GM19397 (cell line): ENCODE measurements around the gene CDK6.
A peak's percentile ranks its signal among the peaks of the same experiment; 100 is the strongest.

ENCODE experiments used
- ATAC-seq: cut with Tn5 transposase; IDR thresholded peaks from one replicate; pipeline ENCODE4 v1.9.1; 2021; ENCODE audit warnings: mild to moderate bottlenecking, moderate library complexity; ENCODE audit not compliant: unreplicated experiment

The CDK6 gene

DNA sequence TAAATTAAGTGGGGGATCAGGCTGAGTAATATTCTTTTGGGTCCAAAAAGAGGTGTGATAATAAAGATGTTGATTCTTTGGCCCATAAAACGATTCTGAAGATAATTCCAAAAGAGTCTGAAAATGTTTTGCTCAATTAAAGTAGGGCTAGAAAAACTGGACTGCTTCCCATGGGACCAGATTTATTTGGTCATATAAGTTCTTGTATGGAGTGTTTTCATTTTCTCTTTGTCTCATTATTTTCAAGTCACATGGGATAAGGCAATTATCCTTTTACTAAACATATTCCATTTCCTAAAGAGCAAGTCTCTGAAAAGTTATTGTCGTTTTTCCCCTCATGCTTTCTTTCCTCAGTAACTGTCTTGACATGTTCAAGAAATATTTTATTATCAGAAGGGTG lies 41.5 kb downstream of the CDK6 start:
- ATAC-seq = no peak

GRCh38 chr7:92794391-92794790 lies 42.0 kb downstream of the CDK6 start:
- ATAC-seq = no peak

GRCh38 chr7:92793656-92794205 lies 42.6 kb downstream of the CDK6 start:
- ATAC-seq = no peak

GRCh38 chr7:92790992-92791391 lies 45.4 kb downstream of the CDK6 start:
- no peak for ATAC-seq

DNA sequence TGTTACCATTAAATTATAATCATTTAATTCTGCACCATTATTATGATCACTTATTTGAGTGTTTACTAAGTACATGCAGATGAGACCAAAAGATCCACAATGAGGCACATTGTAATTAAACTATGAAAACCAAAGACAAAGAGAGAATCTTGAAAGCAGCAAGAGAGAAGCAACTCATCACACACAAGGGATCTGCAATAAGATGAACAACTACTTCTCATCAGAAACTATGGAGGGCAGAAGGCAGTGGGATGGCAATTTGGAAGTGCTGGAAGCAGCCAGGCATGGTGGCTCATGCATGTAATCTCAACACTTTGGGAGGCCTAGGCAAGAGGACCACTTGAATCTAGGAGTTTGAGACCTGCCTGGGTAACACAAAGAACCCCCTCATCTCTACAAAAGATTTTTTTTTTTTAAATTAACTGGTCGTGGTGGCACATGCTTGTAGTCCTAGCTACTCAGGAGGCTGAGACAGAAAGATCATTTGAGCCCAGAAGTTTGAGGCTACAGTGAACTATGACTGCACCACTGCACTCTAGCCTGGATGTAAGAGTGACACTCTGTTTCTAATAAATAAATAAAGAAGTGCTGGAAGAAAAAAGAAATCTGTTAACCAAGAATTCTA lies 47.7 kb downstream of the CDK6 start:
- ATAC-seq = no peak

- ATAC-seq = no peak
These were observed 50.5 kb downstream of the CDK6 start for GRCh38 chr7:92785923-92786322.

DNA sequence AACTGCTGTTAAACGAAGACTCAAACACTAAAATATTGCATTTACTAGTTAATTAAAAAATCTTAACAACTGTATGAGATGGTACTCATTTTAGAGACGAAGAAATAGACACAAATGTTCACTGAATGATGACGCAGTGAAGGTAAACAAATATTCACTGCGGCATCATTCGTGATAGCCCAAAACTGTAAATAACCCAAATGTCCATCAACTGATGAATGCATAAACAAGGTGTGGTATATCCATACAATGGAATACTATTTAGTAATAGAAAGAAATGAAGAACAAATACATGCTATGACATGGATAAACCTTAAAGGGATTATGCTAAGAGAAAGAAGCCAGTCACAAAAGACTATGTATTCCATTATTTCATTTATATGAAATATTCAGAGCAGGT lies 51.4 kb downstream of the CDK6 start:
- no peak for ATAC-seq

GRCh38 chr7:92783260-92784201 lies 52.8 kb downstream of the CDK6 start:
- ATAC-seq = no peak

DNA sequence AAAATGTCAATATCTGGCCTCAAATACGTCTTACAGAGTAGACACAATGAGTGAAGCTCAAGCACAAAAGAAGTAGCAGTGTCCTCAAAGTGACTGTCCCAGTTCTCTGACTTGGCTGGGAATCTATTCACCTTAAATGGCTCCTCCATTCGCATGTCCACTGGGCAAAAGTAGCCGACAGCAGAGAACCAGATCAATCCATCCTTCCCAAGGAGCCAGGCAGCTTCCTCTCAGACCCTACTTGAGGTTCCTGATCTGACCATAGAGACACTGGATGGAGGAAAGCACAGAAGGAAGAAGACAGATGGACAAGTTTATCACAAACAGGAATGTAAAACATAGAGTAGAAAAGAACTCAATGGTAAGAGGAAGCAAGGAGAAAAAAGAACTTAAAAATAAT lies 53.5 kb downstream of the CDK6 start:
- no peak for ATAC-seq

DNA sequence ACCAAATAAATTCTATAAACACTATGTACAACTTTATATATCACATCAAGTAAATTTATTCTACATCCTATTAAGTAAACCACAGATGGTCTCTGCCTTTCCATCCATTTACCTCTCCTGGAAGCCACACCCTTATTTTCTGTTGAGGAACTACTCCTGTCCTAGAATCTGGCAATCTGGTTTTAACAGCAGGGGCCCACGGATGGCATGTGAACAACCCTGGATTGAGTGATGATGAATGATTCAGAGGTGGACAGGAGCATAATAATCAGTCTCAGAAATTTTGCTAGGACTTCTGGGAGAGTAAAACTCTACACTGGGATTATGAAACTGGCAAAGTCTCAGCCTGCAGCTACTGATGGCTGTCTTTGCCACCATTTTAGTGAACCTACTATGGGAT lies 54.1 kb downstream of the CDK6 start:
- ATAC-seq = no peak

- no peak for ATAC-seq
These were observed 55.2 kb downstream of the CDK6 start for GRCh38 chr7:92781117-92781720.

DNA sequence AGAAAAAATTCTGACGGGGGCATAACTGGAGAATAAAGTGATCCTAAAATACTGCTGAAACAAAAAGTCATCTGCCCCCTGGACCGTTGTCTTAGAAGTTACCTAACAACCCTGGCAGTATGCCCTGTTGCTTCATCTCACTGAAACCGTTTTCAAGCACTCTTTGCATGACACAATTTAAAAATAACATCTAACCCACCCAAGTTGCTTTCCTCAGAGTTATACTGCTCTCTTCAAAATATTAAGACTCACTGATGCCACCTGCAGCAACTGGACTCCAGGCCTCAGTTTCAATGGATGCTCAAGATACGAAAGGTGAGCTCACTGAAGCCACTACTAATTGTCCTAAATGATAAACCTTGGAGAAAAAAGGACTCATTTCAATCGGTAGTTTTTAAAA lies 57.4 kb downstream of the CDK6 start:
- peak; percentile 70 for ATAC-seq

DNA sequence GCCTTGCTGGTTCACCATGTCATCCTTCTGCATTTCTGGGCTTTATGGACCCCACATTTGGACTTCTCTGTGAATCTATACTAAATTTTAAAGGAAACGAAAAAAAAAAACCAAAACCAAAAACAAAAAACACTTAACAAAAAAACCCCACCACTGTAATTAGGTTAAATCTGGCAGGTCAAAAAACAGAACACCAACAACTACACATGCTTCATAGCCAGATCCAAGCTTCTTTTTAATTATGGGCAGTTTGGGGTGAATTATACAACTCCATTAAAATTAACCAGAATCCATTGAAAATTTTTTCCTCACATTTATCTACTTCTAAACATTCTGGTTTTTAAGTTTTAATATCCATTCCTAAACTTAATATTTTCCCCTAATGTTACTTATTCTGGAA lies 58.4 kb downstream of the CDK6 start:
- no peak for ATAC-seq

DNA sequence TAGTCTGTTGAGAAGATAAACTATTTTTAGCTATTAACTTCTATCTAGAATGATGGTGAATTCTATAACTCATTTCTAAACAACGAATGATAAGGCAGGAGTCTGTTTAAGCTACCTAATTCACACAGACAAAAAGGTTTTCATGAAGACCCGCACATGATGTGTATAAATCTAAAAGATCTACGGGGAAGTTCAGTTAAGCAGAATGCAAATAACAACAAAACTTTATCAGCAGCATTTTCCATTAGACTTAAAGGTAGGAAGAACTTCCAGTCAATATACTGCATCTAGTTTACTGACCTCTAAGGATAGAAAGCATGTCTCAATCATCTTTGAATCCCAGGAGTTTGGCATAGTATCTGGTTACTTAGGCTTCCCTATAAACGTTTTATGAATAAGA lies 62.6 kb downstream of the CDK6 start:
- no peak for ATAC-seq

DNA sequence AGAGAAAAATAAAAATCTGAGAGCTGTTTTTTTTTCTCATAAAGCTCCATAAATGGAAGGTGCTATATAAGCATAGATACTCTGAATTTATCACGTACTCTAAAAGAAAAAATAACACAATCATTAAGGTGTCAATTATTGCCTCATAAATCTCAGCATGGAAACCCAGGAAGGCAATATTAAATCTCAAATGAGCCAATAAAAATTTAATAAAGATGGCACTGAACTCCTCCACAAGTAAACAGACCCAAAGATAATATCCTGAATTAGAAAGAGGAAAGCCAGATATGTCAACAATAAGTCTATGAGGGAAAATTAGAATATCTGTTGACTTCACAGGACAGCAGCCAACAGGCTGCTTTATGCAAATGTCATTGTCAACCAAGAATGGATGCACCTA lies 66.5 kb downstream of the CDK6 start:
- ATAC-seq = no peak

- no peak for ATAC-seq
These were observed 67.0 kb downstream of the CDK6 start for GRCh38 chr7:92769394-92769699.

DNA sequence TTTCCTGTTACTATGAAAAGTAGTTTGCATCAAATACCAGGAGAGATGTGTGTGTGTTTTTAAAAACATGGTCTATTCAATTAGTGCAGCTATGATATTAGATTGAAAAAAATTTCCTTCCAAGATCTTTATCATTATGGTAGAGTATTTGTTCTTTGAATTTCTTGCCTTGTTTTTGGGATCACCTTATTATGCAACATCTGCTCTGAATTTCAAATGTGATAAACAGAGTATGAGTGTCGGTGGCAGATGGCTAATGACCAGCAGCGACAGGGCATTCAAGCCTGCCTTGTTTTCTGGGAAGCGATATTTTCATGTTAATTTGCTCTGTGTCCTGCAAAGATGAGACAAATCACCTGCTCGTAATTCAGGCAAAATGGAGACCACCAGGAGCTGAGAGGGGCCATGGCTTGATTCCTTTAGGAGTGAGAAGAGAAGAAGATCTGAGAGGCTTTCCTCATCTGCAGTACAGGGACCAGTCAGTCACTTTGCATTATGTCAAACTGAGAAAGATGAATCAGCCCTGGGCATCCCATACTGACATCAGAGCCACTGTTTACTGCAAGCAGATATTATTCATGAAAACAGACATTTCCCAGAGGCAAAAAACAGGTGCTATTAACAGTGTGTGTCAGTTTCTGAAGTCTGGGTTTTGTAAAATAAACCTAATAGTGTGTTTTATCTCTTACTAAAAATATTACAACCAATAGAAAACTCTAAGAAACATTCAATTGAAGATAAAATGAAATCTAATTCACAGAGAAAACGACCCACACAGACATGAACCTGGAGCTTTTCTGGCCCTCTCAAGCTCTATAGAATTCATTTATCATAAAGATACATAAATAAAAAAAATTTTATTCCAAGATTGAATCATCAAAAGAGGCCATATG lies 67.6 kb downstream of the CDK6 start:
- ATAC-seq = peak; percentile 78

DNA sequence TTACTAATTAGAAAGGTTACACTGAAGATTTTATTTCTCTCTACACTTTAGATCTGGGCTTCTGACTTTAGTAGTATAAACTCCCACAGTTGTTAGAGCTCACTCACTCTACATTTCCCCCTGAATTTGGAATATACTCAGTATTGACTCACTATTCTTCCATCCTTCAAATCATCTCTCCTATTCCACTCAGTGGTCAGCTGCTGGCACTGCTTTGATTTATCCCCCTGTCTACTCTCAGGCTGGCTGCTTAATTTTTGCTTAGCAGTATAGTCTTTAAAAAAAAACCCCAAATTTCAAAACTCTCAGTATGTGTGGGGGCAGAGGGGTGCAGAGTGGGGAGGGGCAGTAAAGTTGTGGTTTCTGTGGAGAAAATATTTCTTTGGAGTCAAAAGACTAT lies 68.9 kb downstream of the CDK6 start:
- ATAC-seq = no peak

- no peak for ATAC-seq
These were observed 69.8 kb downstream of the CDK6 start for GRCh38 chr7:92766461-92767003.

DNA sequence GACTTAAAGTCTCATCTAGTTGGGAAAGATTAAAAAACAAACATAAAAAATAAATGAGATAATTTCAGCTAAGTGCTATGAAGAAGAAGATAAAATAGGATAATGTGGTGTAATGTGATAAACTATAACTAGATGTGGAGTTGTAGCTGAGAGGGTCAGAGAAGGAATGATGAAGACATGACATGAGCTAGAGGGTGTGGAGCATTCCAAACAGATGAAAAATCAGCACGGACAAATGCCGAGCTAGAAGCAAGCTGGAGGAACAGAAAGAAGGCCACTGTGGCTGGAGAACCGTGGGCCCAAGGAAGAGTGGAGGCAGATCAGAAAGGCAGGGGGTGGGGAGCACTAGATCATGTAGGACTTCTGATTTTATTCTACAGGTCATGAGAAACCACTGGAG lies 70.6 kb downstream of the CDK6 start:
- ATAC-seq = no peak
